Trophoblast cell (in vitro differentiated cells and primary cell): ENCODE measurements around the gene COL5A1.

Experiments used
- DNase-seq, 2 donors: peaks; one replicate each; pipeline ENCODE4 v3.0.0-alpha.2; 2016
- H2AFZ ChIP-seq: 2 replicates; pipeline ENCODE4 v1.6.1; 2013; ENCODE audit warnings: low read length, moderate library complexity, mild to moderate bottlenecking; ENCODE audit not compliant: insufficient read depth, poor library complexity
- H2AK5ac ChIP-seq: 2 replicates; pipeline ENCODE4 v1.6.1; 2013; ENCODE audit warnings: mild to moderate bottlenecking, low read length
- H2BK120ac ChIP-seq: 2 replicates; pipeline ENCODE4 v1.6.1; 2013; ENCODE audit warnings: low read length, mild to moderate bottlenecking, moderate library complexity; ENCODE audit not compliant: insufficient read depth, poor library complexity
- H2BK12ac ChIP-seq: 2 replicates; pipeline ENCODE4 v1.6.1; 2013; ENCODE audit warnings: mild to moderate bottlenecking, low read length, moderate library complexity
- H2BK5ac ChIP-seq: 2 replicates; pipeline ENCODE4 v1.6.1; 2013; ENCODE audit warnings: low read length, low read depth, moderate library complexity, mild to moderate bottlenecking; ENCODE audit not compliant: poor library complexity
- H3K14ac ChIP-seq: 2 replicates; pipeline ENCODE4 v1.6.1; 2013; ENCODE audit warnings: mild to moderate bottlenecking, low read length
- H3K18ac ChIP-seq: 2 replicates; pipeline ENCODE4 v1.6.1; 2013; ENCODE audit warnings: mild to moderate bottlenecking, low read length
- H3K23ac ChIP-seq: 2 replicates; pipeline ENCODE4 v1.6.1; 2013; ENCODE audit warnings: low read length
- H3K27ac ChIP-seq: 2 replicates; pipeline ENCODE4 v1.5.1; 2013; ENCODE audit warnings: low read depth, mild to moderate bottlenecking, inconsistent platforms, low read length, moderate library complexity
- H3K27me3 ChIP-seq: 2 replicates; pipeline ENCODE4 v1.6.1; 2013; ENCODE audit warnings: inconsistent platforms, mild to moderate bottlenecking, low read length, moderate library complexity; ENCODE audit not compliant: insufficient read depth
- H3K36me3 ChIP-seq, 2 experiments: 1 replicate in 1 of 2; 2 replicates in 1 of 2; pipeline ENCODE4 v1.6.1; 2013; ENCODE audit warnings: low read length in 2 of 2, mild to moderate bottlenecking in 2 of 2, moderate library complexity in 1 of 2; ENCODE audit not compliant: insufficient read depth in 2 of 2, control insufficient read depth in 1 of 2
- H3K4ac ChIP-seq: 2 replicates; pipeline ENCODE4 v1.6.1; 2013; ENCODE audit warnings: low read depth, mild to moderate bottlenecking, low read length, moderate library complexity
- H3K4me1 ChIP-seq, 2 experiments: 1 replicate in 1 of 2; 2 replicates in 1 of 2; pipeline ENCODE4 v1.6.1; 2013; ENCODE audit warnings: low read length in 2 of 2, mild to moderate bottlenecking in 2 of 2, moderate library complexity in 1 of 2; ENCODE audit not compliant: insufficient read depth in 2 of 2, control insufficient read depth in 1 of 2
- H3K4me2 ChIP-seq: 2 replicates; pipeline ENCODE4 v1.6.1; 2013; ENCODE audit warnings: inconsistent platforms, mild to moderate bottlenecking, low read length, moderate library complexity
- H3K4me3 ChIP-seq: 2 replicates; pipeline ENCODE4 v1.5.1; 2013; ENCODE audit warnings: mild to moderate bottlenecking, low read depth, low read length, inconsistent platforms
- H3K79me1 ChIP-seq: one replicate; pipeline ENCODE4 v1.6.1; 2013; ENCODE audit warnings: low read length
- H3K79me2 ChIP-seq: 2 replicates; pipeline ENCODE4 v1.6.1; 2013; ENCODE audit warnings: low read length, mild to moderate bottlenecking; ENCODE audit not compliant: control insufficient read depth, insufficient read depth, poor library complexity
- H3K9ac ChIP-seq: 2 replicates; pipeline ENCODE4 v1.6.1; 2013; ENCODE audit warnings: mild to moderate bottlenecking, low read length
- H3K9me3 ChIP-seq: 2 replicates; pipeline ENCODE4 v1.6.1; 2013; ENCODE audit warnings: low read depth, mild to moderate bottlenecking, control low read depth, inconsistent platforms, low read length; ENCODE audit not compliant: insufficient read depth
- H4K12ac ChIP-seq: 2 replicates; pipeline ENCODE4 v1.6.1; 2013; ENCODE audit warnings: low read depth, mild to moderate bottlenecking, low read length, moderate library complexity
- H4K8ac ChIP-seq: 2 replicates; pipeline ENCODE4 v1.6.1; 2013; ENCODE audit warnings: low read depth, mild to moderate bottlenecking, low read length, moderate library complexity
- H4K91ac ChIP-seq: one replicate; pipeline ENCODE4 v1.6.1; 2013; ENCODE audit warnings: low read depth, mild to moderate bottlenecking, low read length, moderate library complexity
- WGBS: extraction: QIAGEN DNeasy Blood & Tissue Kit; methylation state at CpG from one replicate; pipeline ENCODE4 v1.1.7; 2013; ENCODE audit warnings: missing lambda C conversion rate; ENCODE audit not compliant: insufficient read length, insufficient coverage; ENCODE audit errors: extremely low coverage; 5-methylcytosine and 5-hydroxymethylcytosine counted together

The COL5A1 gene

GRCh38 chr9:134717924-134718645 is 76.5 kb downstream of the COL5A1 start:
- no peak overlapping the region for H3K9ac ChIP-seq
- no peak overlapping the region for H2BK12ac ChIP-seq
- H3K4me3 ChIP-seq: no peak overlapping the region
- no peaks in the 10 kb centered on the region for H3K4me1 ChIP-seq
- H3K23ac ChIP-seq: no peak overlapping the region
- H2BK5ac ChIP-seq: no peak overlapping the region
- H3K27ac ChIP-seq: no peak overlapping the region
- peaks cover 83 to 88% of the 10 kb centered on the region in 2 experiments for H3K36me3 ChIP-seq
- H3K79me2 ChIP-seq: no peaks in the 10 kb centered on the region
- no CpG with 5 or more reads among the region's 24 CpGs for WGBS
- H3K14ac ChIP-seq: no peak overlapping the region
- H2AK5ac ChIP-seq: no peak overlapping the region
- H4K8ac ChIP-seq: no peak overlapping the region
- peaks cover 9% of the 10 kb centered on the region for H3K9me3 ChIP-seq
- no peaks in the 10 kb centered on the region for H3K27me3 ChIP-seq
- H3K4ac ChIP-seq: no peak overlapping the region
- no peak overlapping the region for H4K91ac ChIP-seq
- H3K4me2 ChIP-seq: no peak overlapping the region
- H2AFZ ChIP-seq: no peak overlapping the region
- no peak for DNase-seq
- no peak overlapping the region for H4K12ac ChIP-seq
- H2BK120ac ChIP-seq: no peak overlapping the region
- no peaks in the 10 kb centered on the region for H3K79me1 ChIP-seq
- no peak overlapping the region for H3K18ac ChIP-seq

GRCh38 chr9:134719331-134719730 is 77.7 kb downstream of the COL5A1 start:
- WGBS: no CpG with 5 or more reads among the region's 11 CpGs
- H2BK5ac ChIP-seq: no peak overlapping the region
- H3K18ac ChIP-seq: peak overlapping the region; percentile 1
- no peak overlapping the region for H4K8ac ChIP-seq
- H3K27ac ChIP-seq: no peak overlapping the region
- no peak overlapping the region for H3K4ac ChIP-seq
- H3K4me2 ChIP-seq: no peak overlapping the region
- H2AK5ac ChIP-seq: no peak overlapping the region
- no peaks in the 10 kb centered on the region for H3K4me1 ChIP-seq
- no peak overlapping the region for H2BK12ac ChIP-seq
- no peaks in the 10 kb centered on the region for H3K79me1 ChIP-seq
- H2AFZ ChIP-seq: no peak overlapping the region
- H3K79me2 ChIP-seq: no peaks in the 10 kb centered on the region
- H3K9me3 ChIP-seq: peaks cover 3% of the 10 kb centered on the region
- H3K27me3 ChIP-seq: no peaks in the 10 kb centered on the region
- no peak overlapping the region for H3K14ac ChIP-seq
- DNase-seq: no peak
- no peak overlapping the region for H3K9ac ChIP-seq
- H3K23ac ChIP-seq: no peak overlapping the region
- H2BK120ac ChIP-seq: no peak overlapping the region
- no peak overlapping the region for H4K12ac ChIP-seq
- peaks cover 86 to 89% of the 10 kb centered on the region in 2 experiments for H3K36me3 ChIP-seq
- no peak overlapping the region for H4K91ac ChIP-seq
- H3K4me3 ChIP-seq: no peak overlapping the region

- WGBS: no CpG with 5 or more reads among the region's 17 CpGs
- Histone ChIP-seq H3K79me2 (no peaks in the 10 kb centered on the region), H3K4ac (no peak overlapping the region), H2AK5ac (no peak overlapping the region), H4K91ac (no peak overlapping the region), H3K14ac (no peak overlapping the region), H3K23ac (no peak overlapping the region), H2BK12ac (no peak overlapping the region), H3K9ac (no peak overlapping the region), H3K4me3 (no peak overlapping the region), H3K9me3 (no peaks in the 10 kb centered on the region), H3K27ac (no peak overlapping the region), H4K8ac (no peak overlapping the region), H4K12ac (no peak overlapping the region), H3K4me1 (no peaks in the 10 kb centered on the region), H3K27me3 (no peaks in the 10 kb centered on the region), H3K36me3 (peaks cover 91 to 94% of the 10 kb centered on the region in 2 experiments), H3K4me2 (no peak overlapping the region), H3K18ac (no peak overlapping the region), H2BK120ac (no peak overlapping the region), H2BK5ac (no peak overlapping the region), H2AFZ (no peak overlapping the region), H3K79me1 (no peaks in the 10 kb centered on the region)
- no peak for DNase-seq
Observed at GRCh38 chr9:134720136-134720753, 78.6 kb downstream of the COL5A1 start.

GRCh38 chr9:134720796-134721195 is 79.2 kb downstream of the COL5A1 start:
- Histone ChIP-seq H3K4me3 (no peak overlapping the region), H4K12ac (no peak overlapping the region), H3K18ac (no peak overlapping the region), H2BK12ac (no peak overlapping the region), H3K9me3 (no peaks in the 10 kb centered on the region), H3K4me1 (no peaks in the 10 kb centered on the region), H3K14ac (no peak overlapping the region), H3K4me2 (no peak overlapping the region), H2BK5ac (no peak overlapping the region), H3K23ac (no peak overlapping the region), H2AFZ (no peak overlapping the region), H3K9ac (no peak overlapping the region), H3K36me3 (peaks cover 91 to 95% of the 10 kb centered on the region in 2 experiments), H3K27me3 (no peaks in the 10 kb centered on the region), H4K91ac (no peak overlapping the region), H3K4ac (no peak overlapping the region), H3K79me2 (no peaks in the 10 kb centered on the region), H3K27ac (no peak overlapping the region), H2AK5ac (no peak overlapping the region), H3K79me1 (no peaks in the 10 kb centered on the region), H4K8ac (no peak overlapping the region), H2BK120ac (no peak overlapping the region)
- WGBS: no CpG with 5 or more reads among the region's 9 CpGs
- no peak for DNase-seq
